ENCODE data around the gene ZFP57.
A peak's percentile ranks its signal among the peaks of the same experiment; 100 is the strongest.

ZFP57 gene

GRCh38 chr6:29680904-29681303 is at the start of gene ZFP57:
Gene ZFP57 (minus strand): TSS chr6:29681152. CDS start chr6:29677003, 4,149 bp downstream.
- no peak for DNase-seq

GRCh38 chr6:29730575-29731126 is 49.7 kb upstream of the ZFP57 start:
- no peak for DNase-seq

DNA sequence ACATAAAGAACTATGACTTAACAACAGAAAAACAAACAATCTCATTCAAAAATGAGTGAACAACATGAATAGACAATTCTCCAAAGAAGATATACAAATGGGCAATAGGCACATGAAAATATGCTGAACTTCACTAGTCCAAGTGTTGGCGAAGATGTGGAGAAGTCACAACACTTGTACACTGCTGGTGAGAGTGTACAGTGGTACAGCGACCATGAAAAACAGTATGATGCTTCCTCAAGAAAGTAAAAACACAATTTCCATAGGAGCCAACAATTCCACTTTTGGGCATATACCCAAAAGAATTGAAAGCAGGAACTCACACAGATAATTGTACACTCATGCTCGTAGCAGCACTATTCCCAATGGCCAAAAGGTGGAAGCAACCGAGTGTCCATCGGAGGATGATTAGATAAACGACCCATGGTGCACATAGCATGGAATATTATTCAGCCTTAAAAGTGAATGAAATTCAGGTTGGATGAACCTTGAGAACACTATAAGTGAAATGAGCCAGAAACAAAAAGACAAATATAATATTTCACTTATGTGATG is 48.9 kb upstream of the ZFP57 start:
- DNase-seq: no peak

DNA sequence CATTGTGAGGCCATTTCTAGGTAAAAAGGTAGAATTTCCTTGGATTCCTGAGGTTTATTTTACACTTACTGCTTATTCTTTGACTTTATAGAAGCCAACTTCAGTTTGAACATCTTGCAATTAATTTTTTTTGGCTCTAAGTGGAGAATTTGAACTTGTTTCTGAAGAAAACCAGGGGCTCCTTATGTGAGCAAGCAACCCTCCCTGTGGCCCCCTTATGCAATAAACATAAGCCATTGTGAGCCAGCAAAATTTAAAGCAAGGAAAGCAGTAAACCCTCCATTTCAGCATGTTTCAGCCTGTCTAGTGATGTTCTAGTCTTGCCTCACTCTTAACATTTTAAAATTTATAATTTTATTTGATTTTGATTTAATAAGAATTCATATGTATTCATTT is 47.9 kb upstream of the ZFP57 start:
- no peak for DNase-seq

DNA sequence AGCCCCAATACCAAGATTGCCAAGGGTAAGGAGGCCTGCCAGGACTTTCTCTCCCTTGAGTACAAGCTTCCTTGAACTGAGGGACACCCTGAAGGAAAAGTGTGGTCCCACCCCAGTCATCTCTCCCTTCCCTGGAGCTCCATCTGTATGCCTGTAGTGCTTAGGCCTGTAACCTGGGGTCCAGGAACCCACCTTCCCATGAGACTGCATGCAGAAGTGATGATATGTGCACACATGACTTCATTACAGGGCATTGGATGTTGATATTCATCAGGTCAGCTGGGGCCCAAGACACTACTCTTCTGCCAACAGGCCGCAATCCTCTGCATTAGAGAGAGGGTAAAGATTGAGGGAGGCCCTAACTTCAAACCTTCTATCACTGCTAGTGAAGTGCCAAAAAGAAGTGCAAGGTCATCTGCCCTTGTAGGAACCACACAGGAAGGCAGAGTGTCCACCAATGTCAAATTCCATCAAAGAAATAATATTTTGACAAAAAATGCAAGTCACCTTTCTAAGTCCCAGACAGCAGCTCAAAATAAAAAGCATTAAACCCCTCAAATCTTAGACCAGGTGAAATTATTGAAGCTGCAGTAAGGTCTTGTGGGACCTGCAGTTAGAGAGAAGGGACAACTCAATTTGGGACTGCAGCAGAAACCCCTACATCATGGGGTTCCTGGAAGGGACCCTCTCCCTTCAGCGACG is 47.4 kb upstream of the ZFP57 start:
- no peak for DNase-seq

- DNase-seq: no peak
Observed at GRCh38 chr6:29727637-29728036, 46.7 kb upstream of the ZFP57 start.

GRCh38 chr6:29726571-29727194 is 45.7 kb upstream of the ZFP57 start:
- DNase-seq: no peak

DNA sequence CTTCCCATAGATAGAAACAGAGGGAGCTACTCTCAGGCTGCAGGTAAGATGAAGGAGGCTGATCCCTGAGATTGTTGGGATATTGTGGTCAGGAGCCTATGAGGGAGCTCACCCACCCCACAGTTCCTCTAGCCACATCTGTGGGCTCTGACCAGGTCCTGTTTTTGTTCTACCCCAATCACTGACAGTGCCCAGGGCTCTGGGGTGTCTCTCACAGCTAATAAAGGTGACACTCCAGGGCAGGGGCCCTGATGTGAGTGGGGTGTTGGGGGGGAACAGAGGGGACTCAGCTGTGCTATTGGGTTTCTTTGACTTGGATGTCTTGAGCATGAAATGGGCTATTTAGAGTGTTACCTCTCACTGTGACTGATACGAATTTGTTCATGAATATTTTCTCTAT is 45.0 kb upstream of the ZFP57 start:
- no peak for DNase-seq

DNA sequence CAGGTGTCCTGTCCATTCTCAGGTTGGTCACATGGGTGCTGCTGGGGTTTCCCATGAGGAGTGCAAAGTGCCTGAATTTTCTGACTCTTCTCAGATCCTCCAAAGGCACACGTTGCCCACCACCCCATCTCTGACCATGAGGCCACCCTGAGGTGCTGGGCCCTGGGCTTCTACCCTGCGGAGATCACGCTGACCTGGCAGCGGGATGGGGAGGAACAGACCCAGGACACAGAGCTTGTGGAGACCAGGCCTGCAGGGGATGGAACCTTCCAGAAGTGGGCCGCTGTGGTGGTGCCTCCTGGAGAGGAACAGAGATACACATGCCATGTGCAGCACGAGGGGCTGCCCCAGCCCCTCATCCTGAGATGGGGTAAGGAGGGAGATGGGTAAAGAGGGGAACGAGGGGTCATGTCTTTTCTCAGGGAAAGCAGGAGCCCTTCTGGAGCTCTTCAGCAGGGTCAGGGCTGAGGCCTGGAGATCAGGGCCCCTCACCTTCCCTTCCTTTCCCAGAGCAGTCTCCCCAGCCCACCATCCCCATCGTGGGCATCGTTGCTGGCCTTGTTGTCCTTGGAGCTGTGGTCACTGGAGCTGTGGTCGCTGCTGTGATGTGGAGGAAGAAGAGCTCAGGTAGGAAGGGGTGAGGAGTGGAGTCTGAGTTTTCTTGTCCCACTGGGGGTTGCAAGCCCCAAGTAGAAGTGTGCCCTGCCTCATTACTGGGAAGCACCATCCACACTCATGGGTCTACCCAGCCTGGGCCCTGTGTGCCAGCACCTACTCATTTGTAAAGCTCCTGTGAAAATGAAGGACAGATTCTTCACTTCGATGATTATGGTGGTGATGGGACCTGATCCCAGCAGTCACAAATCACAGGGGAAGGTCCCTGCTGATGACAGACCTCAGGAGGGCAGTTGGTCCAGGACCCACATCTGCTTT is 44.3 kb upstream of the ZFP57 start:
- no peak for DNase-seq

- peak; percentile 82 for DNase-seq
Observed at GRCh38 chr6:29723666-29724588, 43.0 kb upstream of the ZFP57 start.

DNA sequence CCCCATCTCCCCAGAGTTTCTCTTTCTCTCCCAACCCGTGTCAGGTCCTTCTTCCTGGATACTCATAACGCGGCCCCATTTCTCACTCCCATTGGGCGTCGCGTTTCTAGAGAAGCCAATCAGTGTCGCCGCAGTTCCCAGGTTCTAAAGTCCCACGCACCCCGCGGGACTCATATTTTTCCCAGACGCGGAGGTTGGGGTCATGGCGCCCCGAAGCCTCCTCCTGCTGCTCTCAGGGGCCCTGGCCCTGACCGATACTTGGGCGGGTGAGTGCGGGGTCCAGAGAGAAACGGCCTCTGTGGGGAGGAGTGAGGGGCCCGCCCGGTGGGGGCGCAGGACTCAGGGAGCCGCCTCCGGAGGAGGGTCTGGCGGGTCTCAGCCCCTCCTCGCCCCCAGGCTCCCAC is 42.3 kb upstream of the ZFP57 start, which contains the start of gene HLA-F:
TSS of gene HLA-F (plus strand) at position 173 of the 404 bp plus-strand sequence. CDS start at position 203, 30 bp downstream.
- peak; percentile 94 for DNase-seq

- DNase-seq: peak; percentile 49
Observed at GRCh38 chr6:29720863-29721262, 39.9 kb upstream of the ZFP57 start.

GRCh38 chr6:29710281-29710941 is 29.5 kb upstream of the ZFP57 start:
- no peak for DNase-seq

- no peak for DNase-seq
Observed at GRCh38 chr6:29709188-29709587, 28.2 kb upstream of the ZFP57 start.

GRCh38 chr6:29708432-29709179 is 27.7 kb upstream of the ZFP57 start:
- peak; percentile 71 for DNase-seq

- DNase-seq: peak; percentile 41
Observed at GRCh38 chr6:29705389-29706231, 24.7 kb upstream of the ZFP57 start.

DNA sequence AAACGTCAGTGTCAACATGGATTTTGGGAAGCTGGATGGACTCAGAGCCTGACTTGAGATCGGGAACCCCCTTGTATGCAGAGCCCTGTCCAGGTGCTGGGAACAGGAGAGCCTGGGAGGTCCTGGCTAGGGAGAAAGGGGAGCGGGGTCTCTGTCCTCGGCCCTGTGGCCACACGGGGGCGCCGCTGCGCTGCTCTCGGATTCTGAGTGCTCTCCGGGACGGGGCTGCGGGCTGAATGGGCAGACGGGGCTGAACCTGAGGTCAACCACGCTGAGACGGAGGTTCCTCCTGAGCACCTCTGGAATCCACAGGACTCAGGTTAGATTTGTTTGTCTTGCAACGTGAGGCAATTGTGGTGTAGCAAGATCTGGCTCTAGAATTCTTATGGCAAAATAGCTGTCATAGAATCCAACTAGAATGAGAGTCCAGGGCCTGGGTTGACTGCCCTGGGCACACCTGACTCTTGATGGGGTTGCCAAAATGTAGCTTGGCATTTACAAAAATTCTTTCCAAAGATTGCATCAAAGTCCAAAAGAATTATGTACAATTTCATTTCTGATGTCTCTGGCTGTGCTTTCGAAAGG is 21.7 kb upstream of the ZFP57 start:
- DNase-seq: peak; percentile 65

DNA sequence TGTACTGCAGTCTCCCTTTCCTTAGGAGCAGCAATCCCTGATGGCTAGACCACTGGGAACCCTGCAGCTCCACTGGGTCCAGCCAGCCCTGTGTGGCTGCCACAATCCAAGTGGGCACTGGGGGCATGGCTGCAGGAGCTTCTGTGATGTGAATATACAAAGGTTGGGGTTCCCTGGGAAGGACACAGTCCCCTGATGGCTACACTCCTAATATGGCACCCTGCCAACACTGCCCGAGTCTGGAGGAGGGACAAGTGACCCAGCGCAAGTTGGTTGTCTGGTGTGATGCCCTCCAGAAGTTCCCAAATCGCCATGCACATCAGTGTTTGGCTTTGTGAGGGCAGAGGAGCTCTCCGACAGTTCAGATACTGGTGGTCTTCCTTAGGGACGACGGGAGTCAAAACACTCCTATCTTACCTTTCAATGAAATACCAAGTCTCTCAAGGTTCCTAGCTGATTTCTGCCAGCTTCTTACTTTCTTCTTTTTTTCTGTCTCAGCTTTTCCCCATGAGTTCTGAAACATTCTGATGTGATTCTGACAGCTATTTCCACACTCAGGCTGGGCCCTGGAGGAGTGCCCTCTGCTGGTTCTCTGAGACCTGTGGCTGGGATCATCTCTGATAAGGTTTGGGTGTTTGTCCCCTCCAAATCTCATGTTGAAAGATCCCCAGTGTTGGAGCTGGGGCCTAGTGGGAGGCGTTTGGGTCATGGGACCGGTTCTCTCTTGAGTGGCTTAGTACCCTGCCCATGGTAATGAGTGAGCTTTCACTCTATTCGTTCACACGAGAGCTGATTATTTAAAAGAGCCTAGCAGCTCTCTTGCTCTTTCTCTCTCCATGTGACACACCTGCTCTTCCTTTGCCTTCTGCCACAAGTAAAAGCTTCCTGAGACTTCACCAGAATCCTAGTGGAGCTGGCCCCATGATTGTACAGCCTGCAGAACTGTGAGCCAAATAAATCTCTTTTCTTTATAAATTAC is 15.5 kb upstream of the ZFP57 start:
- DNase-seq: no peak

All from CD4-positive, alpha-beta T cell treated with Interleukin-4 for 4 hours (primary cell).